Cardiac muscle cell (in vitro differentiated cells and primary cell): Measurements from ENCODE around the gene DUSP9. TPM values are rescaled to one million over a fixed set of nuclear protein-coding genes. Genes with fewer than 3 reads are reported as not detected.
"Not testable (repeated sequence)": the region's sequence is repeated elsewhere in the genome, so short reads cannot be mapped to it uniquely, and the experiment has no call there.

ENCODE experiments used
- DNase-seq, 2 donors: peaks; one replicate each; pipeline versions ENCODE4 v3.0.0 to v3.0.0-alpha.2; 2010 to 2017; ENCODE audit warnings: low read depth in 1 of 2, low spot score in 1 of 2
- H3K27ac ChIP-seq: fragments of 200-600 bp; sonication (generic); 2 replicates; pipeline ENCODE4 v1.5.1; 2016
- H3K27me3 ChIP-seq: fragments of 200-600 bp; sonication (generic); 2 replicates; pipeline ENCODE4 v1.6.0; 2016; ENCODE audit warnings: control low read depth
- H3K36me3 ChIP-seq: fragments of 200-600 bp; sonication (generic); 2 replicates; pipeline ENCODE4 v1.5.1; 2016; ENCODE audit warnings: control low read depth
- H3K4me1 ChIP-seq: fragments of 200-600 bp; sonication (generic); 2 replicates; pipeline ENCODE4 v1.8.1; 2017; ENCODE audit warnings: low read depth, mild to moderate bottlenecking, mixed run types
- H3K4me3 ChIP-seq: fragments of 200-600 bp; sonication (generic); 2 replicates; pipeline ENCODE4 v1.5.1; 2016; ENCODE audit warnings: mild to moderate bottlenecking
- H3K9me3 ChIP-seq: fragments of 200-600 bp; sonication (generic); 2 replicates; pipeline ENCODE4 v1.5.1; 2017; ENCODE audit warnings: low read depth, mild to moderate bottlenecking, control low read depth
- CTCF ChIP-seq: IDR thresholded peaks from 2 replicates; pipeline ENCODE4 v1.5.1; 2012; ENCODE audit warnings: low read depth, mild to moderate bottlenecking, low read length
- polyA plus RNA-seq: library from polyadenylated mRNA; unstranded; fragments of >200 nt; fragmentation: Nextera tagmentation; extraction: Ambion mirVana; gene quantifications from 2 replicates; pipeline ENCODE4 v1.2.1, GENCODE V29; 2016
- total RNA-seq: library from RNA; depleted of rRNA; stranded (reverse); fragments of >200 nt; gene quantifications from 2 replicates; pipeline ENCODE4 v1.2.3, GENCODE V29; 2016

Gene DUSP9
- total and polyA plus RNA-seq, 2 experiments from 2014 or later: 6.8 to 8.7 TPM

GRCh38 chrX:153692611-153693156, 45.7 kb downstream of the DUSP9 start:
- Histone ChIP-seq H3K36me3 (no peaks in the 10 kb centered on the region), H3K27me3 (no peaks in the 10 kb centered on the region), H3K27ac (no peak overlapping the region), H3K4me1 (no peaks in the 10 kb centered on the region), H3K9me3 (no peaks in the 10 kb centered on the region), H3K4me3 (no peak overlapping the region)
- no peak for DNase-seq
- TF ChIP-seq CTCF: no peak

- Histone ChIP-seq H3K36me3 (no peaks in the 10 kb centered on the region), H3K4me3 (no peak overlapping the region), H3K4me1 (no peaks in the 10 kb centered on the region), H3K27me3 (no peaks in the 10 kb centered on the region), H3K27ac (no peak overlapping the region), H3K9me3 (no peaks in the 10 kb centered on the region)
- TF ChIP-seq CTCF: no peak
- no peak for DNase-seq
Observed at GRCh38 chrX:153693216-153694086, 46.4 kb downstream of the DUSP9 start.

GRCh38 chrX:153694256-153694655, 47.3 kb downstream of the DUSP9 start:
- H3K4me3 ChIP-seq: not testable (repeated sequence)

GRCh38 chrX:153694687-153695270, 47.8 kb downstream of the DUSP9 start:
- H3K9me3 ChIP-seq: no peaks in the 10 kb centered on the region

More at GRCh38 chrX:153694256-153694655, 47.3 kb downstream of the DUSP9 start:
- H3K9me3 ChIP-seq, H3K27me3 ChIP-seq, H3K4me1 ChIP-seq, DNase-seq, H3K36me3 ChIP-seq, H3K27ac ChIP-seq: not testable (repeated sequence)

GRCh38 chrX:153696100-153696499, 49.1 kb downstream of the DUSP9 start:
- no peaks in the 10 kb centered on the region for H3K36me3 ChIP-seq

More at GRCh38 chrX:153694687-153695270, 47.8 kb downstream of the DUSP9 start:
- H3K4me3 ChIP-seq: no peak overlapping the region
- no peak for TF ChIP-seq CTCF
- no peaks in the 10 kb centered on the region for H3K4me1 ChIP-seq
- no peaks in the 10 kb centered on the region for H3K27me3 ChIP-seq
- no peaks in the 10 kb centered on the region for H3K36me3 ChIP-seq
- DNase-seq: no peak
- no peak overlapping the region for H3K27ac ChIP-seq

GRCh38 chrX:153696538-153696937, 49.5 kb downstream of the DUSP9 start:
- H3K36me3 ChIP-seq, DNase-seq, H3K27me3 ChIP-seq, H3K4me3 ChIP-seq, H3K27ac ChIP-seq, H3K9me3 ChIP-seq, H3K4me1 ChIP-seq: not testable (repeated sequence)

More at GRCh38 chrX:153696100-153696499, 49.1 kb downstream of the DUSP9 start:
- no peak for TF ChIP-seq CTCF
- Histone ChIP-seq H3K4me1 (no peaks in the 10 kb centered on the region), H3K4me3 (no peak overlapping the region), H3K27ac (no peak overlapping the region), H3K9me3 (no peaks in the 10 kb centered on the region), H3K27me3 (no peaks in the 10 kb centered on the region)
- no peak for DNase-seq

- not testable (repeated sequence) for H3K27ac ChIP-seq
Observed at GRCh38 chrX:153696986-153697722, 50.2 kb downstream of the DUSP9 start.

More at GRCh38 chrX:153696986-153697722, 50.2 kb downstream of the DUSP9 start:
- not testable (repeated sequence) for H3K4me3 ChIP-seq, H3K36me3 ChIP-seq, H3K9me3 ChIP-seq, H3K27me3 ChIP-seq, H3K4me1 ChIP-seq, DNase-seq
